B cell (primary cell): ENCODE results near the gene PHLDB3. TPM values are rescaled to one million over a fixed set of nuclear protein-coding genes. Genes with fewer than 3 reads are reported as not detected.

Experiments used
- ATAC-seq: fragments of 200-7000 bp; cut with Tn5 transposase; one replicate; pipeline ENCODE4 v1.10.0; 2021; ENCODE audit warnings: low read depth, mild to moderate bottlenecking, moderate number of reproducible peaks, moderate library complexity
- CTCF ChIA-PET: fragments of 350-600 bp; sonication (Branson Sonifier 250); formaldehyde crosslinking; loops from one replicate; lab custom pipeline; 2021; ENCODE audit warnings: antibody characterized with exemption, inconsistent platforms; lab: Charles Lee
- POLR2A ChIA-PET: fragments of 350-600 bp; sonication (Branson Sonifier 250); formaldehyde crosslinking; loops from one replicate; lab custom pipeline; 2021; ENCODE audit warnings: antibody characterized with exemption; lab: Charles Lee
- DNase-seq: peaks from one replicate; pipeline ENCODE4 v3.0.0; 2013
- H2AFZ ChIP-seq: 2 replicates; pipeline ENCODE4 v1.6.1; 2012; ENCODE audit warnings: mild to moderate bottlenecking, low read depth, low read length; ENCODE audit not compliant: insufficient read depth, poor library complexity, severe bottlenecking
- H3K27ac ChIP-seq, 2 donors: 1 replicate in 1 of 2; 2 replicates in 1 of 2; pipeline ENCODE4 v1.5.1; 2012 to 2013; ENCODE audit warnings: low read length in 2 of 2, mild to moderate bottlenecking in 2 of 2, moderate library complexity in 1 of 2
- H3K27me3 ChIP-seq, 4 experiments: fragments of 200-600 bp in 1 of 4; sonication (generic) in 1 of 4; replicated peaks in 1 of 4; 1 replicate in 2 of 4; 2 replicates in 2 of 4; pipeline versions ENCODE4 v1.6.1 to v1.7.0; 2013 to 2016; ENCODE audit warnings: low read length in 3 of 4, mild to moderate bottlenecking in 2 of 4, mixed read lengths in 1 of 4, moderate library complexity in 1 of 4; ENCODE audit not compliant: insufficient read depth in 4 of 4, control insufficient read depth in 3 of 4; ENCODE audit errors: control extremely low read depth in 1 of 4
- H3K36me3 ChIP-seq, 2 experiments: replicated peaks in 1 of 2; 1 replicate in 1 of 2; 2 replicates in 1 of 2; pipeline versions ENCODE4 v1.6.1 to v1.7.1; 2013; ENCODE audit warnings: low read length in 1 of 2; ENCODE audit not compliant: insufficient read depth in 2 of 2, control insufficient read depth in 1 of 2; ENCODE audit errors: control extremely low read depth in 1 of 2, extremely low read depth in 1 of 2
- H3K4me1 ChIP-seq, 2 donors: fragments of 200-600 bp in 1 of 2; sonication (generic) in 1 of 2; 1 replicate in 1 of 2; 2 replicates in 1 of 2; pipeline versions ENCODE4 v1.5.1 to v1.6.1; 2013 to 2017; ENCODE audit warnings: low read length in 2 of 2; ENCODE audit not compliant: control insufficient read depth in 2 of 2, insufficient read depth in 2 of 2
- H3K4me2 ChIP-seq: replicated peaks from 2 replicates; pipeline ENCODE3; 2012; ENCODE audit warnings: mild to moderate bottlenecking, low read depth, low read length; ENCODE audit not compliant: poor library complexity, severe bottlenecking
- H3K4me3 ChIP-seq, 5 experiments: fragments of 200-600 bp in 1 of 5; sonication (generic) in 1 of 5; 1 replicate in 3 of 5; 2 replicates in 2 of 5; pipeline versions ENCODE4 v1.5.1 to v1.7.0; 2011 to 2016; ENCODE audit warnings: low read length in 4 of 5, mild to moderate bottlenecking in 4 of 5, low read depth in 2 of 5, control low read depth in 1 of 5, moderate library complexity in 1 of 5; ENCODE audit not compliant: insufficient read depth in 1 of 5; ENCODE audit errors: control extremely low read depth in 1 of 5, extremely low read depth in 1 of 5
- H3K79me2 ChIP-seq: fragments of 200-600 bp; sonication (generic); one replicate; pipeline ENCODE4 v1.6.0; 2016; ENCODE audit warnings: low read length; ENCODE audit not compliant: control insufficient read depth, insufficient read depth
- H3K9ac ChIP-seq: fragments of 200-600 bp; sonication (generic); 2 replicates; pipeline ENCODE4 v1.6.1; 2017; ENCODE audit warnings: mild to moderate bottlenecking, low read length, moderate library complexity
- H3K9me3 ChIP-seq, 3 donors: one replicate each; pipeline versions ENCODE4 v1.6.1 to v1.7.1; 2013; ENCODE audit warnings: low read length in 2 of 3; ENCODE audit not compliant: control insufficient read depth in 2 of 3, insufficient read depth in 1 of 3; ENCODE audit errors: control extremely low read depth in 1 of 3
- H4K20me1 ChIP-seq: 2 replicates; pipeline ENCODE4 v1.6.0; 2012; ENCODE audit warnings: mild to moderate bottlenecking, low read length; ENCODE audit not compliant: insufficient read depth, control insufficient read depth, poor library complexity, severe bottlenecking
- H3K27ac Mint-ChIP-seq: one replicate; pipeline ENCODE4 v1.8.0; 2021; ENCODE audit warnings: mixed read lengths
- H3K27me3 Mint-ChIP-seq: one replicate; pipeline ENCODE4 v1.8.0; 2021; ENCODE audit warnings: mixed read lengths
- H3K4me1 Mint-ChIP-seq: one replicate; pipeline ENCODE4 v1.8.0; 2021; ENCODE audit warnings: mixed read lengths
- H3K4me3 Mint-ChIP-seq: one replicate; pipeline ENCODE4 v1.8.0; 2021; ENCODE audit warnings: mixed read lengths
- H3K9me3 Mint-ChIP-seq: one replicate; pipeline ENCODE4 v1.8.0; 2022; ENCODE audit warnings: mixed read lengths; ENCODE audit not compliant: insufficient read depth
- CTCF ChIP-seq: fragments of 200-600 bp; IDR thresholded peaks from one replicate; pipeline ENCODE4 v1.8.0; 2022; ENCODE audit warnings: antibody characterized with exemption, mild to moderate bottlenecking
- EZH2 ChIP-seq: IDR thresholded peaks from 2 replicates; pipeline ENCODE4 v1.6.1; 2012; ENCODE audit warnings: borderline replicate concordance, low read depth, mild to moderate bottlenecking, moderate library complexity, low read length; ENCODE audit not compliant: insufficient read depth, poor library complexity, severe bottlenecking
- WGBS: methylation state at CpG from one replicate; pipeline ENCODE4 v1.1.5; 2013; ENCODE audit warnings: missing lambda C conversion rate; ENCODE audit not compliant: insufficient coverage; 5-methylcytosine and 5-hydroxymethylcytosine counted together
- intact Hi-C: fragments of 100-400 bp; cut with micrococcal nuclease; formaldehyde crosslinking; loops from one replicate; pipeline ENCODE4 v1.10.0; 2022
- polyA plus RNA-seq: library from polyadenylated mRNA; depleted of rRNA; stranded (reverse); fragments of >200 nt; gene quantifications from 2 replicates; pipeline ENCODE4 v1.2.3, GENCODE V29; 2012
- total RNA-seq, 2 donors: library from RNA; stranded (reverse); fragments of 120-200 nt in 1 of 2; gene quantifications; 1 replicate in 1 of 2; 2 replicates in 1 of 2; pipeline versions ENCODE4 v1.2.3 to v1.2.4, GENCODE V29; 2013 to 2022

Gene PHLDB3
- total and polyA plus RNA-seq, 2 donors (not counting 1 experiment from before 2014, with no cell fraction given), result 10.2 to 30.7 TPM

- POLR2A ChIA-PET, result interaction anchor here (0.6 kb wide), 1 partner anchor 28 kb away, joined by 5 read pairs; no protein-coding TSS in a partner anchor
- 90% methylated on average over 52 of the region's 62 CpGs for WGBS
Observed at GRCh38 chr19:43534816-43535761, 30.5 kb upstream of the PHLDB3 start.

More at GRCh38 chr19:43534816-43535761, 30.5 kb upstream of the PHLDB3 start:
- Histone ChIP-seq H3K36me3 (peaks cover 0 to 13% of the 10 kb centered on the region in 2 experiments), H3K4me3 (no peak overlapping the region), H3K4me1 (peaks cover 5 to 28% of the 10 kb centered on the region in 2 donors), H3K79me2 (no peaks in the 10 kb centered on the region), H3K9ac (no peak overlapping the region), H3K27ac (peak overlapping the region in 1 of 2 donors; percentile 25), H3K9me3 (peaks cover 0 to 10% (median 2%) of the 10 kb centered on the region in 3 donors), H2AFZ (no peak overlapping the region), H3K4me2 (peak overlapping the region; percentile 93), H4K20me1 (no peaks in the 10 kb centered on the region), H3K27me3 (no peaks in the 10 kb centered on the region)
- Mint-ChIP-seq H3K4me3 (peak overlapping the region; percentile 91), H3K27ac (peak overlapping the region; percentile 70), H3K4me1 (peaks cover 25% of the 10 kb centered on the region), H3K9me3 (peaks cover 7% of the 10 kb centered on the region), H3K27me3 (no peaks in the 10 kb centered on the region)
- DNase-seq (peak; percentile 62), ATAC-seq (no peak)
- TF ChIP-seq EZH2, result no peak
- TF ChIP-seq CTCF, result peak; percentile 53
- intact Hi-C loops, result loop anchor here (1.0 kb wide), 2 partner anchors 72 to 245 kb away; partner anchors contain the start of gene KCNN4
- CTCF ChIA-PET, result interaction anchor here (0.9 to 7.5 kb wide), 12 partner anchors 16 to 274 kb away, joined by 3 to 74 read pairs (median 5); partner anchors contain the start of genes IRGQ, PINLYP, XRCC1 and ZNF576
